ENCODE data around the gene TANGO2. TPM values are rescaled to one million over a fixed set of nuclear protein-coding genes. Genes with fewer than 3 reads are reported as not detected.

Gene TANGO2
- total RNA-seq, 1 donor from 2014 or later: 19.9 TPM

DNA sequence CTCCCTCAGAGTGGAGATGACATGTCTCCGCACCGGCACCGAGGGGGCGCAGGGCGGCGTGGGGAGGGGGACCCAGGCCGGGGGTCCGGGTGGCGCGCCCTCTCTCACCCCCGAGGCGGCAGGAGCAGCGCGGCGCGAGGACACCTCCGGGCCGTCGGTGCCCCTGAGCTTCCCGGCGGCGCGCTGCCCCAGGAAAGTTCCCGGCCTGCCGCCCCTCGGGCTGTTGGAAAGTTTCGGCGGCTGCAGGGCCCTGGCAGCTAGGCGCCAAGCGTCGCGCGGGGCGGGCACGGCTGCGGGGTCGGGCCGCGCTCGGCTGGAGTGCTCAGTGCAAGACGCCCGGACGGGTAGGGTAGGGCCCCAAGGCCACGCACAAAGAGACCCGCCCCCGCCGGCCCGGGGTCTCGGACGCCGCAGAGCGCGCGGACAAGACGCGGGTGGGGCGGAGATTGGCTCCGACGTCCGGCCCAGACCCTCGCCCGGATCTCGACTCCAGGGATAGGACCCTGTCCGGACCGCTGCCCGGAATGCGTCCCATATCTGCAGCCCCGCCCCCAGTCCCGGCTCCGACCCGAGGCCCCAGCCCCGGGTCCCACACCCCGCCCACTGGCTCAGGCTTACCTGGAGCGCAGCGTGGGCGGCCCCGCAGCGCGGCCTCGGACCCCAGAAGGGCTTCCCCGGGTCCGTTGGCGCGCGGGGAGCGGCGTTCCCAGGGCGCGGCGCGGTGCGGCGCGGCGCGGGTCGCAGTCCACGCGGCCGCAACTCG lies 4.8 kb upstream of the TANGO2 start:
- peaks cover 44% of the 10 kb centered on the region for H3K27me3 Mint-ChIP-seq
- TF ChIP-seq, protein P1, sequence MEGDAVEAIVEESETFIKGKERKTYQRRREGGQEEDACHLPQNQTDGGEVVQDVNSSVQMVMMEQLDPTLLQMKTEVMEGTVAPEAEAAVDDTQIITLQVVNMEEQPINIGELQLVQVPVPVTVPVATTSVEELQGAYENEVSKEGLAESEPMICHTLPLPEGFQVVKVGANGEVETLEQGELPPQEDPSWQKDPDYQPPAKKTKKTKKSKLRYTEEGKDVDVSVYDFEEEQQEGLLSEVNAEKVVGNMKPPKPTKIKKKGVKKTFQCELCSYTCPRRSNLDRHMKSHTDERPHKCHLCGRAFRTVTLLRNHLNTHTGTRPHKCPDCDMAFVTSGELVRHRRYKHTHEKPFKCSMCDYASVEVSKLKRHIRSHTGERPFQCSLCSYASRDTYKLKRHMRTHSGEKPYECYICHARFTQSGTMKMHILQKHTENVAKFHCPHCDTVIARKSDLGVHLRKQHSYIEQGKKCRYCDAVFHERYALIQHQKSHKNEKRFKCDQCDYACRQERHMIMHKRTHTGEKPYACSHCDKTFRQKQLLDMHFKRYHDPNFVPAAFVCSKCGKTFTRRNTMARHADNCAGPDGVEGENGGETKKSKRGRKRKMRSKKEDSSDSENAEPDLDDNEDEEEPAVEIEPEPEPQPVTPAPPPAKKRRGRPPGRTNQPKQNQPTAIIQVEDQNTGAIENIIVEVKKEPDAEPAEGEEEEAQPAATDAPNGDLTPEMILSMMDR (IDR thresholded peaks at IDR 0.05; ENCODE audit: unreplicated experiment): no peak
- no peak overlapping the region for H3K4me3 Mint-ChIP-seq (ENCODE audit: low read depth)
- H3K36me3 Mint-ChIP-seq (ENCODE audit: insufficient read depth): no peaks in the 10 kb centered on the region
- peaks cover 4% of the 10 kb centered on the region for H3K4me1 Mint-ChIP-seq (ENCODE audit: low read depth)
- H3K9me3 Mint-ChIP-seq (ENCODE audit: low read depth): no peaks in the 10 kb centered on the region
- H3K27ac Mint-ChIP-seq: no peak overlapping the region
- peak; percentile 31 for DNase-seq (ENCODE audit: low spot score, unreplicated experiment)

DNA sequence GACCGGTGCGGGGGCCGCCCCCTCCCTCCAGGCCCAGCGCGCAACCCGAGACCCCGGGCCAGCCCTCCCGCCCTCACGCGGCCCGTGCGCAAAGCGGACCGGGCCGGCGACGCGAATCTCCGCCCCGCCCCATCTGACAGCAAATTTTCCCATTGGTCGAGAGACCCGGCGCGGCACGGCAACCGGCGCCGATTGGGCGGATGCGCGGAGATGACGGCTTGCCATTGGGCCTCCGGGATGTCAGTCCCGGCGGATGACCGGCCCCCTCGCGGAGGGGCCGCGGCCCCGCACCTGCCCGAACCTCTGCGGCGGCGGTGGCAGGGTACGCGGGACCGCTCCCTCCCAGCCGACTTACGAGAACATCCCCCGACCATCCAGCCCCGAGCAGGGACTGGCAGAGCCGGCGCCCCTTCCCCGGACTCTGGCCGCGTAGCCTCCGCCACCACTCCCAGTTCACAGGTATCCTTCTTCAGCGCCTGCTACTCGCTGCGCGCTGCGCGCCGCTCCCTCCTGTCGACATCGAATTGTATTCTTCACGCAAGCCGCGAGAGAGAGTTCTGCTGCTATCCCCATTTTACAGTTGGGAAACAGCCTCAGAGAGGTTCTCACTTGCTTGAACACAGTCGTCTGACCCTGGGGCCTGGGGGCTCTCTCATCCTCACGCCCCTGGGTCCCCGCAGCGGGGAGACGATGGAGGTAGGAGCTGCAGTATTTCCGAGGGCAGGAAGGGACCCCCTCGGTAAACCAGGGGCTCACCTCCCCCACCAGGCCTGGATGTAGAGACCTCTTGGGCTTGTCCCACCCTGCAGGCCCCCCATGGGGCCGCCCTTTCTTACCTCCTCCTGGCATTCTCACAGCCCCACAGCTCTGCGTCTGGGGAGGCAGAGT lies 3.9 kb upstream of the TANGO2 start, which contains the start of gene ARVCF:
TSS of gene ARVCF (minus strand) at position 90 of the 888 bp plus-strand sequence. CDS start 26,029 bp downstream, outside the sequence.
- no peak within 1 kb of the TSS for H3K27ac Mint-ChIP-seq
- H3K9me3 Mint-ChIP-seq (ENCODE audit: low read depth): no peaks in the 10 kb centered on the region
- peak; percentile 87 for DNase-seq (ENCODE audit: low spot score, unreplicated experiment)
- no peaks in the 10 kb centered on the region for H3K36me3 Mint-ChIP-seq (ENCODE audit: insufficient read depth)
- peaks cover 44% of the 10 kb centered on the region for H3K27me3 Mint-ChIP-seq
- TF ChIP-seq, protein P1 (IDR thresholded peaks at IDR 0.05; ENCODE audit: unreplicated experiment): peak; percentile 19
- peak within 1 kb of the TSS; percentile 74 for H3K4me3 Mint-ChIP-seq (ENCODE audit: low read depth)
- peaks cover 7% of the 10 kb centered on the region for H3K4me1 Mint-ChIP-seq (ENCODE audit: low read depth)

DNA sequence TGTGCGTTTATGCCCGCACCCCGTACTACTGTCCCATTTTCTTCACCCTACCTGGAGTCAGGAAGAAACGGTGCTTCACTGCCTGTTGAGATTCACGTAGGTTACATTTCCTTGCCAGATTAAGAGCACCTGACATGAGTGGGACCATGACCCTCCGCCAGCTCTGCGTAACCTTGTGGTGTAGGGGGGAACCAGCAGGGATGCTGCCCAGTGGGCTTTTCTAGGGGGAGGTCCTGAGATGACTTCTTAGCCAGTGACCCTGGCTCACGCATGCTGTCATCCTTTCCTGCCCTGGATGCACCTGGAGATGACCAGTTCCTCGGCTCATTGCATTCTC lies 3.3 kb upstream of the TANGO2 start:
- no peak overlapping the region for H3K27ac Mint-ChIP-seq
- no peaks in the 10 kb centered on the region for H3K36me3 Mint-ChIP-seq (ENCODE audit: insufficient read depth)
- H3K9me3 Mint-ChIP-seq (ENCODE audit: low read depth): no peaks in the 10 kb centered on the region
- peak overlapping the region; percentile 74 for H3K4me3 Mint-ChIP-seq (ENCODE audit: low read depth)
- no peak for DNase-seq (ENCODE audit: low spot score, unreplicated experiment)
- TF ChIP-seq, protein P1 (IDR thresholded peaks at IDR 0.05; ENCODE audit: unreplicated experiment): no peak
- peaks cover 44% of the 10 kb centered on the region for H3K27me3 Mint-ChIP-seq
- peaks cover 10% of the 10 kb centered on the region for H3K4me1 Mint-ChIP-seq (ENCODE audit: low read depth)

DNA sequence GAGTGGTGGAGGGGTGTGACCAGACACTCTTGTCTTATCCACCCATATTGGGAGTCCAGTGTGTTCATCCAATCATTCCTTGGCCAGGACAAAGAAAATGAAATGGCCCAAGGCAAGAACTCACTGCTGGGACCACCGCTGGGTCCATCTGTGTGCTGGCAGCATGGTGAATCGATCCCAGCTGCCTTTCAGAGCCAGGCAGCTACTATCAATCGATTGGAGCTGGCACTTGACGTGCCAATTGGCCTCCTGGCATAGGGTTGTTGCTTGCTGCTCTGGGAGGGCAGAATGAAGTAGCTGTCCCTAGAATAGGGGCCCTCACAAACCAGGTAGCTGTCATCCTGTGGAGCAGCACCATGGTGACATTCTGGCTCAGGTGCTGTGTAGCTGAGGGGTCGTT lies 2.9 kb upstream of the TANGO2 start:
- H3K9me3 Mint-ChIP-seq (ENCODE audit: low read depth): no peaks in the 10 kb centered on the region
- DNase-seq (ENCODE audit: low spot score, unreplicated experiment): no peak
- H3K27me3 Mint-ChIP-seq: peaks cover 44% of the 10 kb centered on the region
- TF ChIP-seq, protein P1 (IDR thresholded peaks at IDR 0.05; ENCODE audit: unreplicated experiment): no peak
- H3K4me3 Mint-ChIP-seq (ENCODE audit: low read depth): peak overlapping the region; percentile 74
- H3K36me3 Mint-ChIP-seq (ENCODE audit: insufficient read depth): no peaks in the 10 kb centered on the region
- H3K4me1 Mint-ChIP-seq (ENCODE audit: low read depth): peaks cover 10% of the 10 kb centered on the region
- H3K27ac Mint-ChIP-seq: no peak overlapping the region
